K562 (cell line): ENCODE results near the gene SKOR1. TPM values are rescaled to one million over a fixed set of nuclear protein-coding genes. Genes with fewer than 3 reads are reported as not detected.

Experiments used
- BRD4 ChIP-seq: fragments of 200-600 bp; sonication (generic); IDR thresholded peaks from 2 replicates; pipeline ENCODE4 v1.6.1; 2017; ENCODE audit warnings: inconsistent platforms
- DACH1 ChIP-seq: fragments of 450-650 bp; IDR thresholded peaks from 2 replicates; pipeline ENCODE4 v1.6.1; 2018; ENCODE audit not compliant: partially characterized antibody
- ELF2 ChIP-seq: fragments of 250-450 bp; sonication (Bioruptor Pico); IDR thresholded peaks from 2 replicates; pipeline ENCODE4 v1.5.0; 2021; ENCODE audit warnings: mild to moderate bottlenecking
- HDAC8 ChIP-seq: fragments of 450-650 bp; IDR thresholded peaks from 2 replicates; pipeline ENCODE4 v1.6.1; 2016; ENCODE audit warnings: mild to moderate bottlenecking, missing genetic modification characterization, moderate library complexity, missing compliant biosample characterization
- HNRNPUL1 ChIP-seq: fragments of 200-400 bp; formaldehyde crosslinking; IDR thresholded peaks from 2 replicates; pipeline ENCODE4 v1.6.1; 2017; ENCODE audit warnings: low read length
- LARP7 ChIP-seq: fragments of 450-650 bp; IDR thresholded peaks from 2 replicates; pipeline ENCODE4 v1.6.1; 2016
- MEF2A ChIP-seq: IDR thresholded peaks from 2 replicates; pipeline ENCODE4 v1.6.1; 2011; ENCODE audit warnings: low read depth, mild to moderate bottlenecking, low read length, moderate library complexity; ENCODE audit not compliant: control insufficient read depth
- MIER1 ChIP-seq: fragments of 450-650 bp; IDR thresholded peaks from 2 replicates; pipeline ENCODE4 v1.6.1; 2016; ENCODE audit warnings: antibody characterized with exemption, mild to moderate bottlenecking, low read depth
- NFATC3 ChIP-seq: fragments of 450-650 bp; IDR thresholded peaks from 2 replicates; pipeline ENCODE4 v1.6.1; 2017; ENCODE audit warnings: mild to moderate bottlenecking
- PHTF2 ChIP-seq: fragments of 250-450 bp; sonication (Bioruptor Pico); IDR thresholded peaks from 2 replicates; pipeline ENCODE4 v1.5.0; 2021; ENCODE audit warnings: mild to moderate bottlenecking
- PURB ChIP-seq: sonication (generic); formaldehyde crosslinking; IDR thresholded peaks from 2 replicates; pipeline ENCODE4 v1.9.0; 2021; ENCODE audit warnings: low read depth, mild to moderate bottlenecking, missing genetic modification reagents
- RBM34 ChIP-seq: fragments of 200-400 bp; formaldehyde crosslinking; IDR thresholded peaks from 2 replicates; pipeline ENCODE4 v1.6.1; 2018; ENCODE audit warnings: low read length, borderline replicate concordance; ENCODE audit not compliant: insufficient read depth
- SAP30 ChIP-seq: fragments of 200-600 bp; sonication (generic); IDR thresholded peaks from 2 replicates; pipeline ENCODE4 v1.6.1; 2012; ENCODE audit warnings: borderline replicate concordance, low read depth, mild to moderate bottlenecking, moderate library complexity, low read length, control low read depth, inconsistent platforms; ENCODE audit not compliant: insufficient read depth, poor library complexity, severe bottlenecking
- SMC3 ChIP-seq: conservative IDR thresholded peaks from 2 replicates; pipeline ENCODE4 v1.6.1; 2011; ENCODE audit warnings: low read depth, low read length, improper control_type of control experiment; ENCODE audit not compliant: insufficient read depth
- XRCC3 ChIP-seq: fragments of 450-650 bp; IDR thresholded peaks from 2 replicates; pipeline ENCODE4 v1.6.1; 2017; ENCODE audit warnings: mild to moderate bottlenecking, moderate library complexity
- ZBED1 ChIP-seq: IDR thresholded peaks from 2 replicates; pipeline ENCODE4 v1.6.1; 2014
- ZKSCAN8 ChIP-seq: fragments of 200-800 bp; sonication (Bioruptor generic); IDR thresholded peaks from 2 replicates; pipeline ENCODE4 v1.6.1; 2016; ENCODE audit warnings: missing genetic modification characterization, missing compliant biosample characterization
- ZNF146 ChIP-seq: IDR thresholded peaks from one replicate; pipeline ENCODE4 v1.6.1; 2018; ENCODE audit warnings: missing compliant biosample characterization; ENCODE audit not compliant: unreplicated experiment
- ZNF431 ChIP-seq: sonication (generic); formaldehyde crosslinking; IDR thresholded peaks from 2 replicates; pipeline ENCODE4 v1.8.0; 2022; ENCODE audit warnings: mild to moderate bottlenecking, missing genetic modification reagents
- polyA plus RNA-seq, 8 experiments: library from polyadenylated mRNA; depleted of rRNA in 4 of 8; stranded (reverse) in 5 of 8; unstranded in 3 of 8; fragments of >200 nt; fragmentation: Nextera tagmentation in 2 of 8; fragmentation: Illumina TruSeq in 1 of 8; extraction: Ambion mirVana in 2 of 8; extraction: Trizol in 1 of 8; gene quantifications; 2 replicates each; pipeline versions ENCODE4 v1.2.1 to v1.2.3, GENCODE V29; 2011 to 2014; ENCODE audit warnings: inconsistent platforms in 1 of 8, missing spikeins in 1 of 8
- total RNA-seq, 7 experiments: library from RNA; depleted of rRNA in 6 of 7; stranded (reverse); fragments of >200 nt in 6 of 7; fragmentation: Illumina TruSeq in 2 of 7; extraction: Trizol in 2 of 7; gene quantifications; 2 replicates each; pipeline versions ENCODE4 v1.2.1 to v1.2.3, GENCODE V29; 2011 to 2021; ENCODE audit warnings: low replicate concordance in 1 of 7
- TF ChIP-seq, protein P1 (sequence below): sonication (generic); formaldehyde crosslinking; IDR thresholded peaks from 2 replicates; pipeline ENCODE4 v1.8.1; 2023; ENCODE audit warnings: missing genetic modification reagents, mild to moderate bottlenecking, borderline replicate concordance
- TF ChIP-seq, protein P2 (sequence below): sonication (generic); IDR thresholded peaks from 2 replicates; pipeline ENCODE4 v1.6.1; 2016
- TF ChIP-seq, protein P3 (sequence below): sonication (generic); formaldehyde crosslinking; IDR thresholded peaks from 2 replicates; pipeline ENCODE4 v1.8.0; 2022; ENCODE audit warnings: mild to moderate bottlenecking, missing genetic modification reagents

The SKOR1 gene
- total and polyA plus RNA-seq, 9 of the 15 experiments (the other 6 are each of a cell fraction or from before 2014, with no cell fraction given) = 0.04 to 0.41 (median 0.09) TPM; not detected in 3

DNA sequence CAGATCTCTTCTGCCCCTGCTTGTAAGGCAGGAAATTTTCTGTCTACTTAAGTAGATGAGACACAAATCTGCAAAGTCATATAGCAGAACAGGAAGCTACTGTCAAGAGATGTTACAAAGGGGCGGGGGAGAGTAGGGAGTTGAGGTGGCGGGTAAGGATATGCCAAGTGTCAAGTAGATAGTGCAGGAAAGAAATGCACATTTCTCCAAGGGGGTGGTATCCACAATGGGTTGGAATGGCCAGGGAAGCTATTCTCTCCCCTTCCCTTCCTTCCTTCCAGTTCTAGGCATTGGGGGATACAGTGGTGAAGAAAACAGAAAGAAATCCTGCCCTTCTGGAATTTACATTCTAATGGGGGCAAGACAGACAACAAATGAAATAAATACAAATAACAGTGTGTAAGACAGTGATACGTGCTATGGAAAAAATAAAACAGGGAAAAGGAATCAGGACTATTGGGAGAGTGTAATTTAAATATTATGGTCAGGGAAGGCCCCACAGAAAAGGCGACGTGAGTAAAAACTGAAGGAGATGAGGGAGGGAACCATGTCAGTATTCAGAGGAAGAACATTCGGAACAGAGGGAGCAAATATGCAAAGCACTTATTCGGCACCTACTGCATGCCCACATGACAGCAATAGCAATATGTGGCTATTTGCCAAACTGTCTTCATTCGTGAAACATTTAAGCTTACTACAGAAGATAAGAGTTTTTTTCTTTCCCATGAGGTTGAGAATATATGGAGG lies 57.4 kb downstream of the SKOR1 start (continued):
- no peak for TF ChIP-seq NFATC3
- TF ChIP-seq PHTF2 (CRISPR knock-in tag) = no peak
- TF ChIP-seq, protein P1, sequence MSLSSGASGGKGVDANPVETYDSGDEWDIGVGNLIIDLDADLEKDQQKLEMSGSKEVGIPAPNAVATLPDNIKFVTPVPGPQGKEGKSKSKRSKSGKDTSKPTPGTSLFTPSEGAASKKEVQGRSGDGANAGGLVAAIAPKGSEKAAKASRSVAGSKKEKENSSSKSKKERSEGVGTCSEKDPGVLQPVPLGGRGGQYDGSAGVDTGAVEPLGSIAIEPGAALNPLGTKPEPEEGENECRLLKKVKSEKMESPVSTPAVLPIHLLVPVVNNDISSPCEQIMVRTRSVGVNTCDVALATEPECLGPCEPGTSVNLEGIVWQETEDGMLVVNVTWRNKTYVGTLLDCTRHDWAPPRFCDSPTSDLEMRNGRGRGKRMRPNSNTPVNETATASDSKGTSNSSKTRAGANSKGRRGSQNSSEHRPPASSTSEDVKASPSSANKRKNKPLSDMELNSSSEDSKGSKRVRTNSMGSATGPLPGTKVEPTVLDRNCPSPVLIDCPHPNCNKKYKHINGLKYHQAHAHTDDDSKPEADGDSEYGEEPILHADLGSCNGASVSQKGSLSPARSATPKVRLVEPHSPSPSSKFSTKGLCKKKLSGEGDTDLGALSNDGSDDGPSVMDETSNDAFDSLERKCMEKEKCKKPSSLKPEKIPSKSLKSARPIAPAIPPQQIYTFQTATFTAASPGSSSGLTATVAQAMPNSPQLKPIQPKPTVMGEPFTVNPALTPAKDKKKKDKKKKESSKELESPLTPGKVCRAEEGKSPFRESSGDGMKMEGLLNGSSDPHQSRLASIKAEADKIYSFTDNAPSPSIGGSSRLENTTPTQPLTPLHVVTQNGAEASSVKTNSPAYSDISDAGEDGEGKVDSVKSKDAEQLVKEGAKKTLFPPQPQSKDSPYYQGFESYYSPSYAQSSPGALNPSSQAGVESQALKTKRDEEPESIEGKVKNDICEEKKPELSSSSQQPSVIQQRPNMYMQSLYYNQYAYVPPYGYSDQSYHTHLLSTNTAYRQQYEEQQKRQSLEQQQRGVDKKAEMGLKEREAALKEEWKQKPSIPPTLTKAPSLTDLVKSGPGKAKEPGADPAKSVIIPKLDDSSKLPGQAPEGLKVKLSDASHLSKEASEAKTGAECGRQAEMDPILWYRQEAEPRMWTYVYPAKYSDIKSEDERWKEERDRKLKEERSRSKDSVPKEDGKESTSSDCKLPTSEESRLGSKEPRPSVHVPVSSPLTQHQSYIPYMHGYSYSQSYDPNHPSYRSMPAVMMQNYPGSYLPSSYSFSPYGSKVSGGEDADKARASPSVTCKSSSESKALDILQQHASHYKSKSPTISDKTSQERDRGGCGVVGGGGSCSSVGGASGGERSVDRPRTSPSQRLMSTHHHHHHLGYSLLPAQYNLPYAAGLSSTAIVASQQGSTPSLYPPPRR (CRISPR knock-in tag) = no peak
- TF ChIP-seq HNRNPUL1 = no peak
- TF ChIP-seq PURB (CRISPR knock-in tag) = no peak
- TF ChIP-seq MEF2A = no peak
- TF ChIP-seq BRD4 = peak; percentile 80; the same call in 1 of the 2 replicates
- TF ChIP-seq ZKSCAN8 (CRISPR knock-in tag) = peak; percentile 100
- TF ChIP-seq, protein P2, sequence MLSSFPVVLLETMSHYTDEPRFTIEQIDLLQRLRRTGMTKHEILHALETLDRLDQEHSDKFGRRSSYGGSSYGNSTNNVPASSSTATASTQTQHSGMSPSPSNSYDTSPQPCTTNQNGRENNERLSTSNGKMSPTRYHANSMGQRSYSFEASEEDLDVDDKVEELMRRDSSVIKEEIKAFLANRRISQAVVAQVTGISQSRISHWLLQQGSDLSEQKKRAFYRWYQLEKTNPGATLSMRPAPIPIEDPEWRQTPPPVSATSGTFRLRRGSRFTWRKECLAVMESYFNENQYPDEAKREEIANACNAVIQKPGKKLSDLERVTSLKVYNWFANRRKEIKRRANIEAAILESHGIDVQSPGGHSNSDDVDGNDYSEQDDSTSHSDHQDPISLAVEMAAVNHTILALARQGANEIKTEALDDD = no peak
- TF ChIP-seq ZNF431 (CRISPR knock-in tag) = no peak
- no peak for TF ChIP-seq RBM34
- TF ChIP-seq HDAC8 (tag) = 0 out of 2 replicates have a peak, but pooled peaks have one; percentile 8
- TF ChIP-seq ZBED1 = no peak
- TF ChIP-seq, protein P3, sequence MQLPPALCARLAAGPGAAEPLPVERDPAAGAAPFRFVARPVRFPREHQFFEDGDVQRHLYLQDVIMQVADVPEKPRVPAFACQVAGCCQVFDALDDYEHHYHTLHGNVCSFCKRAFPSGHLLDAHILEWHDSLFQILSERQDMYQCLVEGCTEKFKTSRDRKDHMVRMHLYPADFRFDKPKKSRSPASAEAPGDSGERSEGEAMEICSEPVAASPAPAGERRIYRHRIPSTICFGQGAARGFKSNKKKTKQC (CRISPR knock-in tag) = no peak
- TF ChIP-seq ELF2 (CRISPR knock-in tag) = no peak
- no peak for TF ChIP-seq SMC3
- 0 out of 2 replicates have a peak, but pooled peaks have one; percentile 41 for TF ChIP-seq MIER1
- TF ChIP-seq DACH1 = peak; percentile 72
- no peak for TF ChIP-seq ZNF146 (CRISPR knock-in tag)
- TF ChIP-seq SAP30 = no peak
- TF ChIP-seq XRCC3 = no peak
- TF ChIP-seq LARP7 = no peak
